Kidney glomerular epithelial cell (primary cell): ENCODE results near the gene F7.
"Not testable (repeated sequence)": the region's sequence is repeated elsewhere in the genome, so short reads cannot be mapped to it uniquely, and the experiment has no call there.

Experiments
- DNase-seq: peaks from one replicate; lab custom pipeline; 2025; lab: John Stamatoyannopoulos, UW

F7 gene

DNA sequence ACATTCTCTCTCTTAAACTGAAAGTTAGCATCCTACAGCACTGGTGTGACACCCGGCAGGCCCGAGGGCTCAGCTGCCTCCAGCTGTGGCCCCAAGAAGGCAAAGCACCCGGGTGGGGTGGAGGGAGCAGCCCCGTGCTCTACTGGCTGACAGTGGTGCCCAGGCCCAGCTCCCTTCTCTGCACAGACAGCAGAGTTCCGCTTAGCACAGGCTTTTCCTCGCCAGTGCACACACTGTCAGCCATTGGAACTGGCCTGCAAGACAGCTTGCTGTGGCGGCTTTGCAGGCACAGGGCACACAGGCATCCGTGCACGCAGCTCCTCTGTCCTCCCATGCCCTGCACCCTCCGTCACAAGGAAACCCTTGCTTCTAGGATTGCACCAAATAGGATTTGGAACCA lies 3.3 kb upstream of the F7 start:
- not testable (repeated sequence) for DNase-seq

DNA sequence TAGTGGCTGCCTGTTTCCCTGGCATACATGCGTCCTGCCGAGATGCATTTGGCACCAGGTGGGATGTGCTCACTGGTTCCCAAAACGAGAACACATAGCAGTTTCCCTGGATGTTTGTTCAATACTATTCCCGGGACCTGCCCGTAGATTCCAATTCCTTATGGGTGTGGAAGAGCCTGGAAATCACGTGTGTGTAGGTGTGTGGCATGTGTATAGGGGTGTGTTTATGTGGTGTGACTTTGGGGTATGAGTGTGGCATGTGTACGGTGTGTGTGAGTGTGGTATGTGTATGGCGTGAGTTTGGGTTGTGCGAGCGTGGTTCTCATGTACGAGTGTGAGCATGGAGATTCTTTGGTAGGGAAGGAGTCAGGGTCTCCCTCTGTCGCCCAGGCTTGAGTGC lies 2.9 kb upstream of the F7 start:
- no peak for DNase-seq

DNA sequence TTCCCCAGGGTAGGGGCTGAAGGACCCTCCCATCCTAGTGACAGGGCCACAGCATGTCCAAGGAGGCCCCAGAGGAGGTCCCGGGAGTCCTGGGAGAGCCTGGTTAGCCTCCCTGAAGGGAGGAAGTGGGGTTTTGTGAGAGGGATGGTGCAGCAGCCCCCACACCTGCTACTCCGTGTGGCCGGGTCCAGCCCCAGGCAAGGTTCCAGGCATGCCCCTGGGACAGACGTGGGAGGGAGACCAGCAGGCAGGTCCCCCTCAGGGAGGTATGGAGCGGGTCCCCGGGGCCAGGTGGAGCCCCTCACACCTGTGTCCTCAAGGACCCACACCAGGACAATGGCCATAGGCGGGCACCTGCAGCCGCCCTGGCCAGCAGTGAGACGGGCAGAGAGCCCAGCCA lies 1.9 kb upstream of the F7 start:
- DNase-seq: no peak

DNA sequence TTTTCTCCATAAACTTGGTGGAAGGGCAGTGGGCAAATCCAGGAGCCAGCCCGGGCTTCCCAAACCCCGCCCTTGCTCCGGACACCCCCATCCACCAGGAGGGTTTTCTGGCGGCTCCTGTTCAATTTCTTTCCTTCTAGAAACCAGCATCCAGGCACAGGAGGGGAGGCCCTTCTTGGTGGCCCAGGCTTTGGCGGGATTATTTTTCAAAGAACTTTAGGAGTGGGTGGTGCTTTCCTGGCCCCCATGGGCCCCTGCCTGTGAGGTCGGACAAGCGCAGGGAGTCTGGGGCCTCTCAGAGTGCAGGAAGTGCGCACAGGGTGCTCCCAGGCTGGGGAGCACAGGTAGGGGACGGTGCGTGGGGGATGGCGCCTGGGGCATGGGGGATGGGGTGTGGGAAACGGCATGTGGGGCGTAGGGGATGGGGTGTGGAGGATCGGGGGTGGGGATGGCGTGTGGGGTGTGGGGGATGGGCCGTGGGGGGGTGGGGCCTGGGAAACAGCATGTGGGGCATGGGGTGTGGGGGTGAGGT lies 396 bp downstream of the F7 start:
- no peak for DNase-seq

DNA sequence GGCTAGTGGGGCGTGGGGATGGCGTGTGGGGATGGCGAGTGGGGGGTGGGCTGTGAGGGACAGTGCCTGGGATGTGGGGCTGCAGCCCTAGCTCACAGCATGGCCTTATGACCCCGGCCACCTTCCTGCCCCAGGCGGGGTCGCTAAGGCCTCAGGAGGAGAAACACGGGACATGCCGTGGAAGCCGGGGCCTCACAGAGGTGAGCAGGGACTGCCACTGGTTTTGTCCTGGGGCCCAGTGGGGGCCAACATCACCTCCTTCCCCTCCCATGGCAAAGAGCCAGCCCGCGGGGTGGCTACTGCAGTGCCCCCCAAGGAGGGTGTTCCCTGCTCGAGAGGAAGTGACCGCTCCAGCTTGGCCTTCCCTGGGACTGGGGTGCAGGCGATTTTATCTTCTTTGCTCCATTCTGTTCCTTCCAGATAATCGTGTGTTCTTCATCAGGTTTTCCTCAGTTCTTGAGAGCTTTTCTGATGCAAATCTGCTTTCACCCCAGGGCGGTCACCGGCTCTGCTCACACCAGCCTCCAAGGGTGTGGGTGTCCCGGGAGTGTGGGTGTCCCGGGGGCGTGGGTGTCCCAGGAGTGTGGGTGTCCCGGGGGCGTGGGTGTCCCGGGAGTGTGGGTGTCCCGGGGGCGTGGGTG lies 1.2 kb downstream of the F7 start:
- no peak for DNase-seq

DNA sequence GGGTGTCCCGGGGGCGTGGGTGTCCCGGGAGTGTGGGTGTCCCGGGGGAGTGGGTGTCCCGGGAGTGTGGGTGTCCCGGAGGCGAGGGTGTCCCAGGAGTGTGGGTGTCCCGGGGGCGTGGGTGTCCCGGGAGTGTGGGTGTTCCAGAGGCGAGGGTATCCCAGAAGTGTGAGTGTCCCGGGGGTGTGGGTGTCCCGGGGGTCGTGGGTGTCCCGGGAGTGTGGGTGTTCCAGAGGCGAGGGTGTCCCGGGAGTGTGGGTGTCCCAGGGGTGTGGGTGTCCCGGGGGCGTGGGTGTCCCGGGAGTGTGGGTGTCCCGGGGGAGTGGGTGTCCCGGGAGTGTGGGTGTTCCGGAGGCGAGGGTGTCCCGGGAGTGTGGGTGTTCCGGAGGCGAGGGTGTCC lies 2.9 kb downstream of the F7 start:
- not testable (repeated sequence) for DNase-seq

DNA sequence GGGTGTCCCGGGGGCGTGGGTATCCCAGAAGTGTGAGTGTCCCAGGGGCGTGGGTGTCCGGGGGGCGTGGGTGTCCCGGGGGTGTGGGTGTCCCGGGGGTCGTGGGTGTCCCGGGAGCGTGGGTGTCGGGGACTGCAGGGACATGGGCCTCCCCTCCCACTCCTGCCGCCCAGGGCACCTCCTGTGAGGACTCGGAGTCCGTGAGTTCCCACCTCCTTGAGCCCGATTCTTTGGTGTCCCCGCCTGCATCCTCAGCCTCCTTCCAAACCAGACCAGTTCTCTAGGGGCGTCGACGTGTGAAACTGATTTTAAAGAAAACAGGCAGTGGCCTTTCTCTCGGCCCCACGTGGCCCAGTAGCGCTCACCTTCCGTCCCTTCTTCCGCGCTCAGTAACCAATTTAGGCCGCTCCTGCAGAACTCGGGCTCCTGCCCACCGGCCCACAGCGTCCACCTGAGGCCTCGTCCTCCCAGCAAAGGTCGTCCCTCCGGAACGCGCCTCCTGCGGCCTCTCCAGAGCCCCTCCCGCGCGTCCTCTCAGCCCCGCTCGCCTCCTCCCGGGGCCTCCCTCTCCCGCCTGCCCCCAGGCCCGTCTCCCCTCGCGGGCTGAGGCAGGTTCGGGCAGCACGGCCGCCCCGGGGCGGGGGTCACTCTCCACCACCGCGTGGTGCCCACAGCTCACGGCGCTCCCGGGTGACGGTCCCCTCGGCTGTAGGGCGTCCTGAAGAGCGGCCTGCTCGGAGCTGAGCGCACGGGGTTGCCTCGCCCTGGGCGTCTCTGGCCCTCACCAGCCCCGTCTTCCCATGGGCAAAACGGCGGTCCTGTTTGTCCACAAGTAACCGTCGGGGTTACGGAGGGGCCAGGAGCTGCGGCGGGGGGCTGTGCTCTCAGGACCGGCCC lies 3.8 kb downstream of the F7 start:
- DNase-seq: no peak

DNA sequence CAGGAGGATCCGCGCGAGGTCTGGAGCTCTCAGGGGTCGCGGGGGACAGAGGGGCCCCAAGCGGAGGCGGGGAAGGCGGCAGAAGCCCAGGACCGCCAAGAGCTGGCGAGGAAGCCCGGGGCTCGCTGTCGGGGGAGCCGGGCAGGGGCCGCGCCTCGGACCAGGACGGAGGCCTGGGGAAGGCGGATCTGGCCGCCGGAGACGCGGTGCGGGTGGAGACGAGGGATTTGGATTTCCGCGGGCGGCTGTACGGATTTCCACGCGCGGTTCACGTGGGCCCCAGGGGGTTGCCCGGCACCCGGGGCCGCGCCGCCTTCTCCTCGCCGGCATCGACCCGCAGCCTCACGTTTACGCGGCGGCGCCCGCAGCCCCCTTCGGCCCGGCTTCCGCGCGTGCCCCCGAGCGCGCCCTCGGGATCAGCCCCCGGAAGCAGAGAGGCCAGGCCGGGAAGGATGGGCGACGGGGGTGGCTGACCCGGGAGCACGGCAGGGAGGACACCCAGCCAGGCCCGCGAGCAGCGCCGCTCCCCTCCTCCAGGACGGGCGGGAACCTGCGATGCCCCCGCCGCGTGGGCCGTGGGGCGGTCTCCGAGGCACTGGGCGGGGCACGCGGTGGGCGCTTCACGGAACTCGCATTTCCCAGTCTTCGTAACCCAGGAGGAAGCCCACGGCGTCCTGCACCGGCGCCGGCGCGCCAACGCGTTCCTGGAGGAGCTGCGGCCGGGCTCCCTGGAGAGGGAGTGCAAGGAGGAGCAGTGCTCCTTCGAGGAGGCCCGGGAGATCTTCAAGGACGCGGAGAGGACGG lies 4.7 kb downstream of the F7 start:
- DNase-seq: no peak

DNA sequence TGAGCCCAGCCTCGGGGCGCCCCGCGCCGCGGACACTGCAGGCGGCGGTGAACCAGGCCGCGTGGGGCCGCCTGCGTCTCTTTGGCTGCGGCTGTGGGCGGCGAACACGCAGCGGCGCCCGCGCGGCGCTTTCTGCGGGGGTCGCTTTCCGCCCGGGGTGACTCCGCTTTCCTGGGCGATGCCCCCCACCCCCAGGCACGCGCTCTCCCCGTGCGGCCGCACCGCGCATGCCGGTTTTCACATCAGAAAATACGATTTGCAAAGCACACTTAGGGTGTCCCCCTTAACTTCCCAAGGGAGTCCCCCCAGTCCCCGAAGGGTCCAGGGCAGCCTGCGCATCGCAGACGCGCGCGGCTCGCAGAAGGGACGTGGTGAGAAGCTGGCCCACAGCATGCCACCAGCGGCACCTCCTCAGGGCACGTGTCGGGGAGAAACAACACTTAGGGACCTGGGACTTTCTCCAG lies 5.3 kb downstream of the F7 start:
- no peak for DNase-seq

DNA sequence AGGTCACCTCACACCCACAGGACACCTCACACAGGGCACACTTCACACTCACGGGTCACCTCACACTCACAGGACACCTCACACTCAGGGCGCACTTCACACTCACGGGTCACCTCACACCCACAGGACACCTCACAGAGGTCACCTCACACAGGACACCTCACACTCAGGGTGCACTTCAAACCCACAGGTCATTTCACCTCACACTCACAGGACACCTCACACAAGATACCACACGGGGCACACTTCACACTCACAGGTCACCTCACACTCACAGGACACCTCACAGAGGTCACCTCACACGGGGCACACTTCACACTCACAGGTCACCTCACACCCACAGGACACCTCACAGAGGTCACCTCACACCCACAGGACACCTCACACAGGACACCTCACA lies 6.2 kb downstream of the F7 start:
- DNase-seq: not testable (repeated sequence)

DNA sequence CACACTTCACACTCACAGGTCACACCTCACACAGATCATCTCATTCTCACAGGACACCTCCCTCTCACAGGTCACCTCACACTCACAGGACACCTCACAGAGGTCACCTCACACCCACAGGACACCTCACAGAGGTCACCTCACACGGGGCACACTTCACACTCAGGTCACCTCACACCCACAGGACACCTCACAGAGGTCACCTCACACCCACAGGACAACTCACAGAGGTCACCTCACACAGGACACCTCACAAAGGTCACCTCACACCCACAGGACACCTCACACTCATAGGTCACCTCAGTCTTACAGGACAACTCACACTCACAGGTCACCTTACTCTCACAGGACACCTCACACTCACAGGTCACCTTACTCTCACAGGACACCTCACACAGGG lies 6.9 kb downstream of the F7 start:
- DNase-seq: not testable (repeated sequence)

DNA sequence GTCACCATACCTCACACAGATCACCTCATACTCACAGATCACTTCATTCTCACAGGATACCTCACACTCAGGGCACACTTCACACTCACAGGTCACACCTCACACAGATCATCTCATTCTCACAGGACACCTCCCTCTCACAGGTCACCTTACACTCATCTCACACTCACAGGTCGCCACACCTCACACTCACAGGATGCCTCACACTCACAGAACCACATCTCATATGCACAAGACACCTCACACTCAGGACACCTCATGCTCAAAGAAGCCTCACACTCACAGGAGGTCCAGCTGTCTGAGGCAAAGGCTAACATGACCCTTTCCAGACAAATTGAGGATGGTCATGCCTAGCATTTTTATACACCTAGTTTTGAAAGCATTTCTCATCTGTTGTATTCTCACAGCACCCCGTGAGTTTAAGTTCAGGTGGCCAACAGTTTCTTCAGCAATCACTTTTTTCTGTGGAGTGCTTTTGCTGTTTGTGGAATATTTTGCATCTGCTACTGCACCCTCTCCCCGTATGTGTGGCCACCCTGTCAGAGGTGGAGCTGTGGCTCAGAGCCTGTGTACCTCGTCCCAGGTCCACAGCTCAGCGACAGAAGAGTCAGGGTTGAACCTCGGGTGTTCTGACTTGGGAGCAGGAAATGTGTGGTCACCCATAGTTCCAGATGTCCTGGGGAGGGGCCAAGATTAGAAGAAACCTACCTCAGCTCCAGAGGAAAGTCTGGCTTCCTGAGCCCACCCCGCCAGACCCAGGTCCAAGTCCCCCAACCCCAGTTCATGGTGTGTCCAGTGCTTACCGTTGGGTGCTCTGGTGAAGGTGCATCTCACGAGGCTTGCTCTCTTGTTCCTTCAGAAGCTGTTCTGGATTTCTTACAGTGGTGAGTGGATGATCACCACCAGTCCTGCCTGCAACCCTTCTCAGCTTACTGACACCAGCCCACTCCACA lies 7.6 kb downstream of the F7 start:
- DNase-seq: no peak

DNA sequence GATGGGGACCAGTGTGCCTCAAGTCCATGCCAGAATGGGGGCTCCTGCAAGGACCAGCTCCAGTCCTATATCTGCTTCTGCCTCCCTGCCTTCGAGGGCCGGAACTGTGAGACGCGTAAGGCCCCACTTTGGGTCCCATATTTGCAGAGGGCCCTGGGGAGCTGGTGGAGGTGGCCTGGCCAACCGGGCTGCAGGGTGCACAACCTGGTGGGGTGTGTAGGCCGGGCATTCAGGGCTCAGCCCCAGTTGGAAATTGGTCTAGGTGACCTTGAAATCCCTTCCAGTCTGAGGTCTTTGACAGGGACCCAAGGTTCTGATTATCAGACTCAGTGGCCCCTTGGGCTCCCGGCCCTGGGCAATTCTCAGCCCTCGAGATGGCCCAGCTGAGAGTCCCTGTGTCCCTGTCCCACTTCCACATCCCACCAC lies 8.3 kb downstream of the F7 start:
- DNase-seq: no peak

DNA sequence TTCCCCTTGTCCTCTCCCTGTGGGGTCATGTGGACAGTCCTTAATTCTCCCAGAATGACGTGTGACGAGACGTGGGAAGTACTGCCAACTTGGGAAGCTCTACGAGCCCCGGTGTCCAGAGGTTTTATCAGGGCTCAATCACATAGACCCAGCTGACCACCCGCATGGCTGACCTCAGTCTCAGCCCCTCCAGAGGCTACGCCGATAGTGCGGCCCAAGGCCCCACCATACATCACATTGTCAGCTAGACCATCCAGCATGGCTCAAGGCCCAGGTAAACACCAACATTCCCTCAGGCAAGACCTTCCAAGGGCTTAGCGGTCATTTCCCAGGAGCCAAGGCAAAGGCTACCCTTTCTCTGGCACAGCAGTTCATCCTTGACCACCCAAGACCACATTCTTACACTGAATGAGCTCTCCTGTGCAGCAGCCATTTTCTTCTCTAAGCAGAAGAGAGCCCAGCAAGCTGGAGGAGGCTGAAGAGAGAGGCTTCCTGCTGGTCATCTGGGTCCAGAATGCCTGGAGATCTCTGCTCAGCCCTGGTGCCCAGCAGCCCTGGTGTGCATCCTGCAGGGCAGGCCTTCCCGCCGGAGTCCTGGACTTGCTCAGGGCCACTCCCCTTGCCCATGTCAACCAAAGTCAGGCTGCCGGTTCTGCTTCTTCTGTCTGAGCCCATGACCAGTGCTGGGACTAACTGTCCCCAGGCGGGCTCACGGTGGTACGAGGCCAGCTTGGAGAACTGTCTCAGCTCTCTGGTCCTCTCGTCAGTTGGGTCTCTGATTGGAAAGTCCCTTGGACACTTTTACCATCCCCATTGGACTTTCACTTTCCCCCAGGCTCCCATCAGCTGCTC lies 9.1 kb downstream of the F7 start:
- no peak for DNase-seq

DNA sequence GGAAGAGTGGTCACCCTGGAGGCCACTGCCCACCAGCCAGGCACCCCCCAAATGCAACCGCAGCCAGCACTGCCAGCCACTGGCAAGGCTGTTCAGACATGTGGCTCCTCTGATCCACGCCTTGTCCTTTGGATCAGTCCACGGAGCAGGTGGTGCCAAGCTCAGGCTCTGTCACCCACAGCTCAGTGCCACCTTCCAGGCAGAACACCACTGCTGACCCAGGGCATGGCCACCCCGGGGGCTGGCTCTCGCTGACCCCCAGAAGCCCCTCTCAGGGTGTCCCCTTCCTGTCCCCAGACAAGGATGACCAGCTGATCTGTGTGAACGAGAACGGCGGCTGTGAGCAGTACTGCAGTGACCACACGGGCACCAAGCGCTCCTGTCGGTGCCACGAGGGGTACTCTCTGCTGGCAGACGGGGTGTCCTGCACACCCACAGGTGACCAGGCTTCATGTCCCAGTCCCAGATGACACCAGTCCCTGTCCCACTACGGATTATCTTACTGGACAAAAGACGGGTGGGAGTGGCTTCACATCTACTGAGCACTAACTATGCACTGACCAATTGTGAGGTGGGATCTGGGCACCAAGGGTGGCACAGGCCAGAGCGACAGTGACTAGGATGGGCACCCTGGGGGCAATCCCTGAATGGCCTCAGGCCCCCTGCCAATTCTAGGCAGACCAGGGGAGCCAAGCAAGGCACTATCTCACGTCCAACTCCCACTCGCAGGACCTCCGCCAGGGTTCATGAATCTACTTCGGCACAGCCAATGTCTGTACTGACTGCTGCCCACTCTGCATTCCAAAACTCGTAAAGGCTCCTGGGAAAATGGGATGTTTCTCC lies 10.0 kb downstream of the F7 start:
- DNase-seq: no peak

DNA sequence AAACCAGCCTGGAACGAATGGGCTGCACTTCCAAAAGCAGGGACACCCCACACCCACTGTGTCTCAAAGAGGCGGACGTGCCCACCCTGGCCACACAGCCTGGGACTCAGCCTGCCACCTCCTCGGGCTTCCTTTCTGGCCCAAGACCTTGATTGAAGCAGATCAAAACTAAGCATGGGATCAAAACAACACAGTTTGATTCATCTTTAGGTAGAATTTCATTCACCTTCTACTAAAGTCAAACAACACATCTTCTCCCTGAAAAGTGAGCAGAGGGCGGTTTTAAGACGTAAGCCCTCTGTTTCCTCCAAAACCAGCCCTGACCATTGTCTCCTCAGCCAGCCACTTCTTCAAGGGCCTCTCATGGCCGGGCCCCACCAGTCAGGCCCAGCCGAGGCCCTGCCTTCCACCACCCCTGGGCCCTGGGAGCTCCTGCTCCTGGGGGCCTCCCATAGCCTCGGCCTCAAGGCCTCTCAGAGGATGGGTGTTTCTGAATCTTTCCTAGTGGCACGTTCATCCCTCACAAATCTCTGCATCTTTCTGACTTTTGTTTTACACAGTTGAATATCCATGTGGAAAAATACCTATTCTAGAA lies 10.7 kb downstream of the F7 start:
- DNase-seq: no peak

DNA sequence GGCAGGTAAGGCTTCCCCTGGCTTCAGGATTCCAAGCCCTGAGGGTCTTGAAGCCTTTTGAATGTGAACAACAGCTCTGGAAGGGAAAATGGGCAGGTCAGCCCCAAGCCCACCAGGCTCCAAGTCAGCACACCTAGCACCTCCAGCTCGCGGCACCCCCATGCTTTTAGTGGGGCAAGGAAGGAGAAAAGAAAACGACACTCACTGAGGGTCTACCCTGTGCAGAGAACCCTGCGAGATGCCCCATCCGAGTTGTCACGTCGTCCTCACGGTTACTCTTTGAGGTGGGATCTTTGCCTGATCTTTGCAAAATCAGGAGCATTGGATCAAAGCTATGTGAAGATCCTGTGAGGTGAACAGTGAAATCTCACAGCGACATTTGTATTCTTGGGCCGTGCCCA lies 11.3 kb downstream of the F7 start:
- DNase-seq: no peak

DNA sequence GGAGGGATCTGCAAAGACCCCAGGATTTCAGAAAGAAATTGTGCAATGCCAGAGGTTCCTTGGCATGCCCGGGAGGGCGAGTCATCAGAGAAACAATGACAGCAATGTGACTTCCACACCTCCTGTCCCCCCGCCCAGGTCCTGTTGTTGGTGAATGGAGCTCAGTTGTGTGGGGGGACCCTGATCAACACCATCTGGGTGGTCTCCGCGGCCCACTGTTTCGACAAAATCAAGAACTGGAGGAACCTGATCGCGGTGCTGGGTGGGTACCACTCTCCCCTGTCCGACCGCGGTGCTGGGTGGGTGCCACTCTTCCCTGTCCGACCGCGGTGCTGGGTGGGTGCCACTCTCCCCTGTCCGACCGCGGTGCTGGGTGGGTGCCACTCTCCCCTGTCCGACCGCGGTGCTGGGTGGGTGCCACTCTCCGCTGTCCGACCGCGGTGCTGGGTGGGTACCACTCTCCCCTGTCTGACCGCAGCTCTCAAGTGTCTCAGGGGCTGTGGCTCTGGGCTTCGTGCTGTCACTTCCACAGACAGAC lies 11.8 kb downstream of the F7 start:
- DNase-seq: no peak

DNA sequence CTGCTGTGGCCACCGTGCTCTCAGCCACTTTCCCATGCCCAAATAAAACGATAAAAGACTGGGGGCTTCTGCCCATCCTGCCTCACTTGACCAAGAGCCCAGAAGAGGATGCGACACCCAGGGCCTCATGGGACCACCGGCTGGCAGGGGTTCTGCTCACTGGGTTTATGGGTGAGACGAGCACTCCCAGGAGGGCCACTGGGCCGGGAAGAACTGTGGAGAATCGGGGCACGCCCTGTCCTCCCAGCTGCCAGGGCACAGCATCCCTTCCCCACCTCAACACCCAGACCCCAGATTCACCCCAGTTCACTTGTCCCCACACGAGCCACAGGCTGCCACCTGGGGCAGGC lies 12.3 kb downstream of the F7 start:
- DNase-seq: no peak
